ENCODE results near the gene NSD2. TPM values are rescaled to one million over a fixed set of nuclear protein-coding genes. Genes with fewer than 3 reads are reported as not detected.

NSD2 gene
- total RNA-seq, 1 experiment from 2014 or later, result 136 TPM

DNA sequence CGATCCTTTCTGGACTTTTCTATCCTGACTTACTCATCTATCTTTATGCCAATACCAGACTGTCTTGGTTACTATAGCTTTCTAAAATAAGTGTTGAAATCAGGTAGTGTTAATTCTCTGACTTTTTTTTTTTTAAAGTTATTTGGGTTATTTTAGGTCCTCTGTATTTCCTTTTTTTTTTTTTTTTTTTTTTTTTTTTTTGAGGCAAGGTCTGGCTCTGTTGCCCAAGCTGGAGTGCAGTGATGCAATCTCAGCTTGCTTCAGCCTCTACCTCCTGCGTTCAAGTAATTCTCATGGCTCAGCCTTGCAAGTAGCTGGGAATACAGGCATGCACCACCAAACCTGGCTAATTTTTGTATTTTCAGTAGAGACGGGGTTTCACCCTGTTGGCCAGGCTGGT is 140.4 kb downstream of the NSD2 start:
- no peak overlapping the region for H3K4ac ChIP-seq (ENCODE audit: low read depth, low read length)
- H3K4me1 Mint-ChIP-seq, result peaks cover 13 to 17% of the 10 kb centered on the region in 2 experiments

More for the DNA sequence above, 140.4 kb downstream of the NSD2 start:
- peaks cover 13% of the 10 kb centered on the region; the same call in 1 of the 2 replicates for H3K79me2 ChIP-seq (ENCODE audit: insufficient read depth, low read length)
- H3T11ph ChIP-seq (ENCODE audit: low read length), result no peak overlapping the region
- H4K8ac ChIP-seq (replicated peaks; ENCODE audit: insufficient read length, low read depth, low read length), result no peak overlapping the region
- H3K9ac ChIP-seq (ENCODE audit: extremely low read depth, insufficient read length, low read length), result no peak overlapping the region
- peaks cover 8% of the 10 kb centered on the region for H3K79me1 ChIP-seq (ENCODE audit: insufficient read depth, low read depth, low read length, poor library complexity, severe bottlenecking)
- no peak overlapping the region for H2BK5ac ChIP-seq (ENCODE audit: insufficient read length, low read length)
- no peaks in the 10 kb centered on the region for H3K9me3 ChIP-seq (ENCODE audit: control insufficient read depth, low read depth, low read length)
- Mint-ChIP-seq H3K27ac (no peak overlapping the region), H3K4me3 (no peak overlapping the region), H3K9me3 (no peaks in the 10 kb centered on the region), H3K27me3 (ENCODE audit: low read depth) (peaks cover 20% of the 10 kb centered on the region), H3K36me3 (ENCODE audit: insufficient read depth in 1 of 3, low read depth in 3 of 3) (peaks cover 4 to 7% (median 6%) of the 10 kb centered on the region in 3 experiments; a peak in 5 of 7 replicates)
- peaks cover 7% of the 10 kb centered on the region for H3K23me2 ChIP-seq (ENCODE audit: insufficient read length, low read depth, low read length, poor library complexity, severe bottlenecking)
- no peak for DNase-seq
- no peak overlapping the region for H2BK20ac ChIP-seq (ENCODE audit: low read depth, low read length, poor library complexity, severe bottlenecking)
- no peaks in the 10 kb centered on the region for H3K4me1 ChIP-seq (ENCODE audit: insufficient read depth, low read length)
- no peak overlapping the region for H2BK12ac ChIP-seq (ENCODE audit: insufficient read length, low read depth, low read length)
- WGBS (ENCODE audit: extremely low coverage, insufficient read length, low lambda C conversion rate), result no CpG with 5 or more reads among the region's 3 CpGs
- no peak overlapping the region for H3K27ac ChIP-seq (ENCODE audit: insufficient read length, low read depth, low read length)
- H4K91ac ChIP-seq (ENCODE audit: insufficient read length, low read depth, low read length), result no peak overlapping the region
- H3K18ac ChIP-seq (ENCODE audit: insufficient read length, low read depth, low read length), result no peak overlapping the region
- no peak overlapping the region for H2BK15ac ChIP-seq (ENCODE audit: low read depth, low read length)
- H4K5ac ChIP-seq (ENCODE audit: insufficient read length, low read depth, low read length), result no peak overlapping the region
- no peak overlapping the region for H3K4me2 ChIP-seq (ENCODE audit: insufficient read depth, insufficient read length, low read length)
- H2BK120ac ChIP-seq (ENCODE audit: low read depth, low read length, poor library complexity, severe bottlenecking), result no peak overlapping the region
- H2AK5ac ChIP-seq (ENCODE audit: insufficient read length, low read length), result no peak overlapping the region
- TF ChIP-seq, protein P1, sequence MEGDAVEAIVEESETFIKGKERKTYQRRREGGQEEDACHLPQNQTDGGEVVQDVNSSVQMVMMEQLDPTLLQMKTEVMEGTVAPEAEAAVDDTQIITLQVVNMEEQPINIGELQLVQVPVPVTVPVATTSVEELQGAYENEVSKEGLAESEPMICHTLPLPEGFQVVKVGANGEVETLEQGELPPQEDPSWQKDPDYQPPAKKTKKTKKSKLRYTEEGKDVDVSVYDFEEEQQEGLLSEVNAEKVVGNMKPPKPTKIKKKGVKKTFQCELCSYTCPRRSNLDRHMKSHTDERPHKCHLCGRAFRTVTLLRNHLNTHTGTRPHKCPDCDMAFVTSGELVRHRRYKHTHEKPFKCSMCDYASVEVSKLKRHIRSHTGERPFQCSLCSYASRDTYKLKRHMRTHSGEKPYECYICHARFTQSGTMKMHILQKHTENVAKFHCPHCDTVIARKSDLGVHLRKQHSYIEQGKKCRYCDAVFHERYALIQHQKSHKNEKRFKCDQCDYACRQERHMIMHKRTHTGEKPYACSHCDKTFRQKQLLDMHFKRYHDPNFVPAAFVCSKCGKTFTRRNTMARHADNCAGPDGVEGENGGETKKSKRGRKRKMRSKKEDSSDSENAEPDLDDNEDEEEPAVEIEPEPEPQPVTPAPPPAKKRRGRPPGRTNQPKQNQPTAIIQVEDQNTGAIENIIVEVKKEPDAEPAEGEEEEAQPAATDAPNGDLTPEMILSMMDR (conservative IDR thresholded peaks at IDR 0.05), result no peak
- no peak overlapping the region for H3K14ac ChIP-seq (ENCODE audit: insufficient read depth, low read length)
- H3K23ac ChIP-seq (ENCODE audit: insufficient read length, low read depth, low read length), result no peak overlapping the region
- H3K27me3 ChIP-seq (ENCODE audit: insufficient read depth, low read length), result no peaks in the 10 kb centered on the region
- no peak overlapping the region for H2AFZ ChIP-seq (ENCODE audit: low read length)
- H3K56ac ChIP-seq (ENCODE audit: insufficient read length, low read depth, low read length), result no peak overlapping the region
- H4K20me1 ChIP-seq (ENCODE audit: control insufficient read depth, insufficient read depth, insufficient read length), result no peaks in the 10 kb centered on the region

All from H9 (cell line).